ENCODE results near the gene NPAS2.

- no peak for TF ChIP-seq POLR2A (IDR thresholded peaks at IDR 0.05; ENCODE audit: borderline replicate concordance, extremely low read depth, insufficient read depth, insufficient read length)
- no peak for TF ChIP-seq CTCF (IDR thresholded peaks at IDR 0.05 in 2 of 3, conservative IDR thresholded peaks at IDR 0.05 in 1 of 3; ENCODE audit: borderline replicate concordance in 1 of 3, insufficient read depth in 1 of 3, low read depth in 2 of 3, low read length in 2 of 3)
- TF ChIP-seq, protein P1, sequence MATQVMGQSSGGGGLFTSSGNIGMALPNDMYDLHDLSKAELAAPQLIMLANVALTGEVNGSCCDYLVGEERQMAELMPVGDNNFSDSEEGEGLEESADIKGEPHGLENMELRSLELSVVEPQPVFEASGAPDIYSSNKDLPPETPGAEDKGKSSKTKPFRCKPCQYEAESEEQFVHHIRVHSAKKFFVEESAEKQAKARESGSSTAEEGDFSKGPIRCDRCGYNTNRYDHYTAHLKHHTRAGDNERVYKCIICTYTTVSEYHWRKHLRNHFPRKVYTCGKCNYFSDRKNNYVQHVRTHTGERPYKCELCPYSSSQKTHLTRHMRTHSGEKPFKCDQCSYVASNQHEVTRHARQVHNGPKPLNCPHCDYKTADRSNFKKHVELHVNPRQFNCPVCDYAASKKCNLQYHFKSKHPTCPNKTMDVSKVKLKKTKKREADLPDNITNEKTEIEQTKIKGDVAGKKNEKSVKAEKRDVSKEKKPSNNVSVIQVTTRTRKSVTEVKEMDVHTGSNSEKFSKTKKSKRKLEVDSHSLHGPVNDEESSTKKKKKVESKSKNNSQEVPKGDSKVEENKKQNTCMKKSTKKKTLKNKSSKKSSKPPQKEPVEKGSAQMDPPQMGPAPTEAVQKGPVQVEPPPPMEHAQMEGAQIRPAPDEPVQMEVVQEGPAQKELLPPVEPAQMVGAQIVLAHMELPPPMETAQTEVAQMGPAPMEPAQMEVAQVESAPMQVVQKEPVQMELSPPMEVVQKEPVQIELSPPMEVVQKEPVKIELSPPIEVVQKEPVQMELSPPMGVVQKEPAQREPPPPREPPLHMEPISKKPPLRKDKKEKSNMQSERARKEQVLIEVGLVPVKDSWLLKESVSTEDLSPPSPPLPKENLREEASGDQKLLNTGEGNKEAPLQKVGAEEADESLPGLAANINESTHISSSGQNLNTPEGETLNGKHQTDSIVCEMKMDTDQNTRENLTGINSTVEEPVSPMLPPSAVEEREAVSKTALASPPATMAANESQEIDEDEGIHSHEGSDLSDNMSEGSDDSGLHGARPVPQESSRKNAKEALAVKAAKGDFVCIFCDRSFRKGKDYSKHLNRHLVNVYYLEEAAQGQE (IDR thresholded peaks at IDR 0.05; ENCODE audit: low read depth) = no peak
- TF ChIP-seq POLR2AphosphoS5 (IDR thresholded peaks at IDR 0.05; ENCODE audit: low read depth, low read length) = no peak
These were observed 136.1 kb downstream of the NPAS2 start for GRCh38 chr2:100956081-100956480.

Measured in HCT116 (cell line).